ENCODE measurements around the gene SMAD3.
A peak's percentile ranks its signal among the peaks of the same experiment; 100 is the strongest.

SMAD3 gene

DNA sequence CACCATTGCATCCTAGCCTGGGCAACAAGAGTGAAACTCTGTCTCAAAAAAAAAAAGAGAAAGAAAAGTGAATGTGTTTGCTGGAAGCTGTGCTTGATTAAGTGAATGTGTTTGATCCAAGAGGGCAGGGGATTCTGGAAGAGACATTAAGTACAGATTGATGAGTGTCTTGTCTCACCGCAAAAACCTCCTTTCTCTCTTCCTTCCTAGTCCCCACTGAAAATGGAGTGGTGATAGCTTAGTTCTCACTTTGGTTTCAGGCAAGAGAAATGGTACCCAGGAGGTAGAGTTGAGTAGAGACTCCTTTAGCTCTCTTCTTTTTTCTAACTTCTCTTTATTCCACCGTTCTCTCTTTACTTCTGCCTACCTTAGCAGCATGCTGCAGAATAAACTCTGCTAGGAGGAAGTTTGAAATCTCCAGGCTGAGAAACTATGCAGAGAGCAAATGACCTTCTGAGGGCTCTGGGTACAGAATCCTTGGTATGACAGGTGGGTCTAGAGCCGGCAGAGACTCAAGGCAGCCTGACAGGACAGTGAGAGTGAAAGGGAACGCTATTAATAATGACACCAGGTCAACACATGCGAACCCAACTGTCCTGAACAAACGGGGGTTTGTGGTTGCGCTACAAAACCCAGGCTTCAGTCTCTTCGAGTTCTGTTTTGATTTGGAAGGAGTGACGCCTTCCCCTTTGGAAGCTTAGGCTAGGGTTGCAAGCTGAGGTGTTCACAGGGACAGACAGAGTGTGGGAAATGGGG, 74.9 kb downstream of the SMAD3 start:
- H3K4me1 ChIP-seq (ENCODE audit: control insufficient read depth, insufficient read depth, low read length) = peaks cover 26% of the 10 kb centered on the region
- no peak for TF ChIP-seq ZNF777 (tag by site-specific recombination; IDR thresholded peaks at IDR 0.05; ENCODE audit: borderline replicate concordance)
- TF ChIP-seq PRDM1 (tag by site-specific recombination; IDR thresholded peaks at IDR 0.05) = peak; percentile 84
- TF ChIP-seq MZF1 (tag by site-specific recombination; IDR thresholded peaks at IDR 0.05; ENCODE audit: borderline replicate concordance) = no peak
- TF ChIP-seq, protein P1, sequence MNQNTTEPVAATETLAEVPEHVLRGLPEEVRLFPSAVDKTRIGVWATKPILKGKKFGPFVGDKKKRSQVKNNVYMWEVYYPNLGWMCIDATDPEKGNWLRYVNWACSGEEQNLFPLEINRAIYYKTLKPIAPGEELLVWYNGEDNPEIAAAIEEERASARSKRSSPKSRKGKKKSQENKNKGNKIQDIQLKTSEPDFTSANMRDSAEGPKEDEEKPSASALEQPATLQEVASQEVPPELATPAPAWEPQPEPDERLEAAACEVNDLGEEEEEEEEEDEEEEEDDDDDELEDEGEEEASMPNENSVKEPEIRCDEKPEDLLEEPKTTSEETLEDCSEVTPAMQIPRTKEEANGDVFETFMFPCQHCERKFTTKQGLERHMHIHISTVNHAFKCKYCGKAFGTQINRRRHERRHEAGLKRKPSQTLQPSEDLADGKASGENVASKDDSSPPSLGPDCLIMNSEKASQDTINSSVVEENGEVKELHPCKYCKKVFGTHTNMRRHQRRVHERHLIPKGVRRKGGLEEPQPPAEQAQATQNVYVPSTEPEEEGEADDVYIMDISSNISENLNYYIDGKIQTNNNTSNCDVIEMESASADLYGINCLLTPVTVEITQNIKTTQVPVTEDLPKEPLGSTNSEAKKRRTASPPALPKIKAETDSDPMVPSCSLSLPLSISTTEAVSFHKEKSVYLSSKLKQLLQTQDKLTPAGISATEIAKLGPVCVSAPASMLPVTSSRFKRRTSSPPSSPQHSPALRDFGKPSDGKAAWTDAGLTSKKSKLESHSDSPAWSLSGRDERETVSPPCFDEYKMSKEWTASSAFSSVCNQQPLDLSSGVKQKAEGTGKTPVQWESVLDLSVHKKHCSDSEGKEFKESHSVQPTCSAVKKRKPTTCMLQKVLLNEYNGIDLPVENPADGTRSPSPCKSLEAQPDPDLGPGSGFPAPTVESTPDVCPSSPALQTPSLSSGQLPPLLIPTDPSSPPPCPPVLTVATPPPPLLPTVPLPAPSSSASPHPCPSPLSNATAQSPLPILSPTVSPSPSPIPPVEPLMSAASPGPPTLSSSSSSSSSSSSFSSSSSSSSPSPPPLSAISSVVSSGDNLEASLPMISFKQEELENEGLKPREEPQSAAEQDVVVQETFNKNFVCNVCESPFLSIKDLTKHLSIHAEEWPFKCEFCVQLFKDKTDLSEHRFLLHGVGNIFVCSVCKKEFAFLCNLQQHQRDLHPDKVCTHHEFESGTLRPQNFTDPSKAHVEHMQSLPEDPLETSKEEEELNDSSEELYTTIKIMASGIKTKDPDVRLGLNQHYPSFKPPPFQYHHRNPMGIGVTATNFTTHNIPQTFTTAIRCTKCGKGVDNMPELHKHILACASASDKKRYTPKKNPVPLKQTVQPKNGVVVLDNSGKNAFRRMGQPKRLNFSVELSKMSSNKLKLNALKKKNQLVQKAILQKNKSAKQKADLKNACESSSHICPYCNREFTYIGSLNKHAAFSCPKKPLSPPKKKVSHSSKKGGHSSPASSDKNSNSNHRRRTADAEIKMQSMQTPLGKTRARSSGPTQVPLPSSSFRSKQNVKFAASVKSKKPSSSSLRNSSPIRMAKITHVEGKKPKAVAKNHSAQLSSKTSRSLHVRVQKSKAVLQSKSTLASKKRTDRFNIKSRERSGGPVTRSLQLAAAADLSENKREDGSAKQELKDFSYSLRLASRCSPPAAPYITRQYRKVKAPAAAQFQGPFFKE (tag by site-specific recombination; IDR thresholded peaks at IDR 0.05; ENCODE audit: borderline replicate concordance) = no peak
- H3K9me3 ChIP-seq (ENCODE audit: control insufficient read depth, insufficient read depth, low read depth, low read length) = no peaks in the 10 kb centered on the region
- no peak overlapping the region for H3K4me3 ChIP-seq (ENCODE audit: low read depth, low read length)
- ChIA-PET CTCF (no interaction called here), POLR2A (interaction anchor here (1.3 kb wide), 1 partner anchor 38 kb away, joined by 3 read pairs; no protein-coding TSS in a partner anchor)
- no peaks in the 10 kb centered on the region for H3K36me3 ChIP-seq (ENCODE audit: control insufficient read depth in 2 of 2, insufficient read depth in 1 of 2, low read length in 2 of 2)
- no peak overlapping the region for H3K27ac ChIP-seq (ENCODE audit: extremely low read depth, low read depth, low read length)

DNA sequence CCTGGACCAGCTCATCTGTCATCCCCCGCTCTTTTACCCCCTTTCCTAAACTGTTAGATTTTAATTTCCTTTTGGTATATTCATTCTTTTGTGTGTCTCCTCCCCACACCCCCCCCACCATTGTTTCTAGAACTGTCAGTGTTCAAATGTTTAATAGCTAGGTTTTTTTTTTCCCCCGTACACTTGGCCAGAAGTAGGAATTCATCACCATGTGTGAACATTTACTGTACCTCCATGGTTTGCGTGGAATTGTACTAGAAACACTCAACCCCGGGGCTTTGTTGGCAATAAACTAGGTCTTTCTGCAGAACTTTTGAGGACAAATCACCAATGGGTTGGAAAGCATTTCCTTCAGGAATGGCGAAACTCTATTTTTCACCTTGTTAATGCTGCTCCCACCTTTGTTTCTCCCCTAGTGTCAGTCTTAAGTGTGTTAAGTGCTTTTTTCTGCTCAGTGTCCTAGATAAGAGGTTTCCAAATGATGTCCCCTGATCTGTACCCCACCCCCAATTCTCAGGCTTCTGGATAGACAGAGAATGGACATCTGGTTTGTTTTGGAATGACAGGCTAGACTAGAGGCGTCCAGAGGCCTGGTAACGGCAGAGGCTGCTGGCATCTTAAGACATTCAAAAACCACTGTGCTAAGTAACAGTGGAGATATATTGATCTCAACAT, 76.8 kb downstream of the SMAD3 start:
- H3K4me3 ChIP-seq (ENCODE audit: low read depth, low read length) = no peak overlapping the region
- no peak for TF ChIP-seq ZNF121 (tag by site-specific recombination; IDR thresholded peaks at IDR 0.05)
- TF ChIP-seq FEZF1 (tag by site-specific recombination; IDR thresholded peaks at IDR 0.05) = no peak
- TF ChIP-seq ZNF701 (tag by site-specific recombination; IDR thresholded peaks at IDR 0.05) = no peak
- H3K9me3 ChIP-seq (ENCODE audit: control insufficient read depth, insufficient read depth, low read depth, low read length) = no peaks in the 10 kb centered on the region
- peaks cover 41% of the 10 kb centered on the region for H3K4me1 ChIP-seq (ENCODE audit: control insufficient read depth, insufficient read depth, low read length)
- no peaks in the 10 kb centered on the region for H3K36me3 ChIP-seq (ENCODE audit: control insufficient read depth in 2 of 2, insufficient read depth in 1 of 2, low read length in 2 of 2)
- CTCF ChIA-PET = no interaction called here
- POLR2A ChIA-PET = interaction anchor here (0.6 to 1.0 kb wide), 2 partner anchors 56 to 77 kb away, joined by 3 to 6 read pairs; partner anchors contain the start of gene SMAD3
- H3K27ac ChIP-seq (ENCODE audit: extremely low read depth, low read depth, low read length) = no peak overlapping the region

- no peaks in the 10 kb centered on the region for H3K9me3 ChIP-seq (ENCODE audit: control insufficient read depth, insufficient read depth, low read depth, low read length)
- peaks cover 46% of the 10 kb centered on the region for H3K4me1 ChIP-seq (ENCODE audit: control insufficient read depth, insufficient read depth, low read length)
- no peaks in the 10 kb centered on the region for H3K36me3 ChIP-seq (ENCODE audit: control insufficient read depth in 2 of 2, insufficient read depth in 1 of 2, low read length in 2 of 2)
- no peak overlapping the region for H3K4me3 ChIP-seq (ENCODE audit: low read depth, low read length)
- CTCF ChIA-PET = no interaction called here
- TF ChIP-seq GLIS1 (tag by site-specific recombination; IDR thresholded peaks at IDR 0.05) (peak; percentile 48), ZNF24 (tag by site-specific recombination; IDR thresholded peaks at IDR 0.05) (no peak), ZNF600 (tag by site-specific recombination; IDR thresholded peaks at IDR 0.05) (0 out of 2 replicates have a peak, but pooled peaks have one; percentile 18)
- POLR2A ChIA-PET = interaction anchor here (1.0 kb wide), 1 partner anchor 77 kb away, joined by 3 read pairs; the partner anchor contains the start of gene SMAD3
- H3K27ac ChIP-seq (ENCODE audit: extremely low read depth, low read depth, low read length) = no peak overlapping the region
These were observed 77.3 kb downstream of the SMAD3 start for GRCh38 chr15:67142767-67143100.

- Histone ChIP-seq H3K4me3 (ENCODE audit: low read depth, low read length) (no peak overlapping the region), H3K27ac (ENCODE audit: extremely low read depth, low read depth, low read length) (no peak overlapping the region), H3K9me3 (ENCODE audit: control insufficient read depth, insufficient read depth, low read depth, low read length) (no peaks in the 10 kb centered on the region), H3K4me1 (ENCODE audit: control insufficient read depth, insufficient read depth, low read length) (peaks cover 49% of the 10 kb centered on the region), H3K36me3 (ENCODE audit: control insufficient read depth in 2 of 2, insufficient read depth in 1 of 2, low read length in 2 of 2) (no peaks in the 10 kb centered on the region)
- POLR2A ChIA-PET = interaction anchor here (1.0 kb wide), 1 partner anchor 78 kb away, joined by 3 read pairs; the partner anchor contains the start of gene SMAD3
- CTCF ChIA-PET = no interaction called here
- TF ChIP-seq ZEB2 (tag by site-specific recombination; IDR thresholded peaks at IDR 0.05) = no peak
- no peak for TF ChIP-seq ZNF37A (tag by site-specific recombination; IDR thresholded peaks at IDR 0.05)
- TF ChIP-seq ZNF473 (tag by site-specific recombination; IDR thresholded peaks at IDR 0.05) = no peak
- peak; percentile 66; the same call in 1 of the 2 replicates for TF ChIP-seq ZNF600 (tag by site-specific recombination; IDR thresholded peaks at IDR 0.05)
- TF ChIP-seq, protein P2, sequence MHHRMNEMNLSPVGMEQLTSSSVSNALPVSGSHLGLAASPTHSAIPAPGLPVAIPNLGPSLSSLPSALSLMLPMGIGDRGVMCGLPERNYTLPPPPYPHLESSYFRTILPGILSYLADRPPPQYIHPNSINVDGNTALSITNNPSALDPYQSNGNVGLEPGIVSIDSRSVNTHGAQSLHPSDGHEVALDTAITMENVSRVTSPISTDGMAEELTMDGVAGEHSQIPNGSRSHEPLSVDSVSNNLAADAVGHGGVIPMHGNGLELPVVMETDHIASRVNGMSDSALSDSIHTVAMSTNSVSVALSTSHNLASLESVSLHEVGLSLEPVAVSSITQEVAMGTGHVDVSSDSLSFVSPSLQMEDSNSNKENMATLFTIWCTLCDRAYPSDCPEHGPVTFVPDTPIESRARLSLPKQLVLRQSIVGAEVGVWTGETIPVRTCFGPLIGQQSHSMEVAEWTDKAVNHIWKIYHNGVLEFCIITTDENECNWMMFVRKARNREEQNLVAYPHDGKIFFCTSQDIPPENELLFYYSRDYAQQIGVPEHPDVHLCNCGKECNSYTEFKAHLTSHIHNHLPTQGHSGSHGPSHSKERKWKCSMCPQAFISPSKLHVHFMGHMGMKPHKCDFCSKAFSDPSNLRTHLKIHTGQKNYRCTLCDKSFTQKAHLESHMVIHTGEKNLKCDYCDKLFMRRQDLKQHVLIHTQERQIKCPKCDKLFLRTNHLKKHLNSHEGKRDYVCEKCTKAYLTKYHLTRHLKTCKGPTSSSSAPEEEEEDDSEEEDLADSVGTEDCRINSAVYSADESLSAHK (tag by site-specific recombination; IDR thresholded peaks at IDR 0.05) = no peak
- TF ChIP-seq ZNF274 (IDR thresholded peaks at IDR 0.05; ENCODE audit: low read length) = no peak
- no peak for TF ChIP-seq ZNF274 (tag by site-specific recombination; IDR thresholded peaks at IDR 0.05; ENCODE audit: borderline replicate concordance)
- TF ChIP-seq YY1 (tag by site-specific recombination; IDR thresholded peaks at IDR 0.05) = no peak
- no peak for TF ChIP-seq ZNF423 (tag by site-specific recombination; IDR thresholded peaks at IDR 0.05)
- no peak for TF ChIP-seq ZNF121 (tag by site-specific recombination; IDR thresholded peaks at IDR 0.05)
- TF ChIP-seq ZNF157 (tag by site-specific recombination; IDR thresholded peaks at IDR 0.05) = no peak
- no peak for TF ChIP-seq ZNF777 (tag by site-specific recombination; IDR thresholded peaks at IDR 0.05; ENCODE audit: borderline replicate concordance)
These were observed 78.2 kb downstream of the SMAD3 start for GRCh38 chr15:67143646-67144045.
